CD4-positive, alpha-beta T cell (primary cell): ENCODE measurements around the gene FKBP5. TPM values are rescaled to one million over a fixed set of nuclear protein-coding genes. Genes with fewer than 3 reads are reported as not detected.

ENCODE experiments used
- ATAC-seq: fragments of 200-7000 bp; cut with Tn5 transposase; one replicate; pipeline ENCODE4 v1.10.0; 2022; ENCODE audit warnings: mild to moderate bottlenecking; ENCODE audit not compliant: poor library complexity
- CTCF ChIA-PET: fragments of 350-600 bp; sonication (Branson Sonifier 250); formaldehyde crosslinking; loops from one replicate; lab custom pipeline; 2021; ENCODE audit warnings: antibody characterized with exemption, inconsistent platforms; lab: Charles Lee
- POLR2A ChIA-PET: fragments of 350-600 bp; sonication (Branson Sonifier 250); formaldehyde crosslinking; loops from one replicate; lab custom pipeline; 2021; ENCODE audit warnings: antibody characterized with exemption, inconsistent platforms; lab: Charles Lee
- DNase-seq, 14 experiments: peaks; one replicate each; pipeline ENCODE4 v3.0.0-alpha.2; 2013 to 2020; ENCODE audit warnings: mixed read lengths in 2 of 14
- H3K27ac ChIP-seq, 2 donors: one replicate each; pipeline versions ENCODE4 v1.5.1 to v1.7.0; 2013; ENCODE audit warnings: low read length in 2 of 2, low read depth in 1 of 2, mild to moderate bottlenecking in 1 of 2
- H3K27me3 ChIP-seq, 2 experiments: 1 replicate in 1 of 2; 2 replicates in 1 of 2; pipeline versions ENCODE4 v1.6.1 to v1.7.0; 2013; ENCODE audit warnings: low read length in 2 of 2, control low read depth in 1 of 2, mild to moderate bottlenecking in 1 of 2, moderate library complexity in 1 of 2; ENCODE audit not compliant: insufficient read depth in 2 of 2, control insufficient read depth in 1 of 2
- H3K36me3 ChIP-seq: one replicate; pipeline ENCODE4 v1.6.1; 2013; ENCODE audit warnings: low read length, control low read depth; ENCODE audit not compliant: insufficient read depth
- H3K4me1 ChIP-seq: one replicate; pipeline ENCODE4 v1.6.1; 2013; ENCODE audit warnings: low read length, control low read depth; ENCODE audit not compliant: insufficient read depth
- H3K4me3 ChIP-seq: one replicate; pipeline ENCODE4 v1.5.1; 2013; ENCODE audit warnings: mild to moderate bottlenecking, low read length, moderate library complexity
- H3K9me3 ChIP-seq, 2 experiments: 1 replicate in 1 of 2; 2 replicates in 1 of 2; pipeline versions ENCODE4 v1.6.1 to v1.7.0; 2013; ENCODE audit warnings: low read length in 2 of 2, mild to moderate bottlenecking in 2 of 2, control low read depth in 1 of 2, moderate library complexity in 1 of 2; ENCODE audit not compliant: control insufficient read depth in 1 of 2, insufficient read depth in 1 of 2
- H3K27ac Mint-ChIP-seq: one replicate; pipeline ENCODE4 v1.8.0; 2020; ENCODE audit warnings: mixed read lengths
- H3K27me3 Mint-ChIP-seq: one replicate; pipeline ENCODE4 v1.8.0; 2021; ENCODE audit warnings: mixed read lengths
- H3K36me3 Mint-ChIP-seq: one replicate; pipeline ENCODE4 v1.8.0; 2021; ENCODE audit warnings: low read depth, mixed read lengths
- H3K4me1 Mint-ChIP-seq: one replicate; pipeline ENCODE4 v1.8.0; 2021; ENCODE audit warnings: low read depth, mixed read lengths
- H3K4me3 Mint-ChIP-seq: one replicate; pipeline ENCODE4 v1.8.0; 2020; ENCODE audit warnings: mild to moderate bottlenecking, mixed read lengths
- H3K9me3 Mint-ChIP-seq: one replicate; pipeline ENCODE4 v1.8.0; 2020; ENCODE audit warnings: mixed read lengths
- intact Hi-C, 2 experiments: fragments of 100-400 bp; cut with DNase I in 1 of 2; cut with micrococcal nuclease in 1 of 2; formaldehyde crosslinking; loops; one replicate each; pipeline versions ENCODE4 v1.15.1 to v1.9.0; 2023 to 2025; cut with DNase I, micrococcal nuclease
- total RNA-seq, 174 experiments: library from RNA in 2 of 174; stranded (reverse) in 2 of 174; gene quantifications; one replicate each; pipeline ENCODE4 v1.2.3 and lab custom pipeline; 2021 to 2026
- TF ChIP-seq, protein P1 (sequence below): fragments of 200-600 bp; IDR thresholded peaks from one replicate; pipeline ENCODE4 v1.8.0; 2022; ENCODE audit warnings: antibody characterized with exemption, mild to moderate bottlenecking

The FKBP5 gene
- total RNA-seq, 2 experiments from 2014 or later = 72.6 to 75.9 TPM

DNA sequence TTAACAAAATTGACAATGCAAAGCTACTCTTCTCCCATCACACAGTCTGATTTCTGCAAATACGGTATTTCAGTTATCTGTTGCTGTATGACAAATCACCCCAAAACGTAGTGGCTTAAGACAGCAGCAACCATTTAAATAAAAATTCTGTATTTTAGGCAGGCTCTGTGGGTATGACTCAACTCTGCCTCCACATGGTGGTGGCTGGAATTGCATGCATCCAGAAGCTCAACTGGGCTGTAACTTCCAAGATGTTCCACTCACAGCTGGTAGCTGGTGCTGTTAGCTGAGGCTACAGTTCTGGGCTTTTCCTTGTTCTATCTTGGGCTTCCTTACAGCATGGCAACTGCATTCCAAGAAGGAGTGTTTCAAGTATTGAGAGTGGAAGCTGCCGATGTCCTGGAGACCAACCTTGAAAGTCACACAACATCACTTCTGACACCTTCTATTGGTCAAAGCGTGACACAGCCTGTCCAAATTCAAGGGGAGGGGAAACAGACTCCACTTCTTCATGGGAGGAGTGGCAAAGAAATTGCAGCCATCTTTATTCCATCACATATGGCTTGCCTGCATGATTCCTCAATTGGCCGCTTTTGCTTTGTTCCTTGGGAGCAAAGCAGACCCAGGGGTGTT lies 136.3 kb downstream of the FKBP5 start:
- TF ChIP-seq, protein P1, sequence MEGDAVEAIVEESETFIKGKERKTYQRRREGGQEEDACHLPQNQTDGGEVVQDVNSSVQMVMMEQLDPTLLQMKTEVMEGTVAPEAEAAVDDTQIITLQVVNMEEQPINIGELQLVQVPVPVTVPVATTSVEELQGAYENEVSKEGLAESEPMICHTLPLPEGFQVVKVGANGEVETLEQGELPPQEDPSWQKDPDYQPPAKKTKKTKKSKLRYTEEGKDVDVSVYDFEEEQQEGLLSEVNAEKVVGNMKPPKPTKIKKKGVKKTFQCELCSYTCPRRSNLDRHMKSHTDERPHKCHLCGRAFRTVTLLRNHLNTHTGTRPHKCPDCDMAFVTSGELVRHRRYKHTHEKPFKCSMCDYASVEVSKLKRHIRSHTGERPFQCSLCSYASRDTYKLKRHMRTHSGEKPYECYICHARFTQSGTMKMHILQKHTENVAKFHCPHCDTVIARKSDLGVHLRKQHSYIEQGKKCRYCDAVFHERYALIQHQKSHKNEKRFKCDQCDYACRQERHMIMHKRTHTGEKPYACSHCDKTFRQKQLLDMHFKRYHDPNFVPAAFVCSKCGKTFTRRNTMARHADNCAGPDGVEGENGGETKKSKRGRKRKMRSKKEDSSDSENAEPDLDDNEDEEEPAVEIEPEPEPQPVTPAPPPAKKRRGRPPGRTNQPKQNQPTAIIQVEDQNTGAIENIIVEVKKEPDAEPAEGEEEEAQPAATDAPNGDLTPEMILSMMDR = peak; percentile 97
- peak; percentile 85 for ATAC-seq
- DNase-seq = peak; percentile 45 to 82 (median 58)
- Mint-ChIP-seq H3K27me3 (no peaks in the 10 kb centered on the region), H3K4me3 (no peak overlapping the region), H3K9me3 (peaks cover 5% of the 10 kb centered on the region), H3K4me1 (peaks cover 8% of the 10 kb centered on the region), H3K27ac (no peak overlapping the region), H3K36me3 (no peaks in the 10 kb centered on the region)
- Histone ChIP-seq H3K4me1 (no peaks in the 10 kb centered on the region), H3K4me3 (no peak overlapping the region), H3K9me3 (peaks cover 7 to 13% of the 10 kb centered on the region in 2 experiments), H3K27ac (no peak overlapping the region), H3K27me3 (no peaks in the 10 kb centered on the region), H3K36me3 (no peaks in the 10 kb centered on the region)
- intact Hi-C loops = loop anchor here (1.0 to 10.0 kb wide), 5 partner anchors 29 to 255 kb away; partner anchors contain the start of genes DEF6 (in 2 of the 2), FANCE (in 1 of the 2) and PPARD (in 1 of the 2)
- CTCF ChIA-PET = interaction anchor here (0.6 to 1.6 kb wide), 17 partner anchors 8 to 255 kb away, joined by 3 to 10 read pairs (median 4); partner anchors contain the start of genes ARMC12, DEF6, PPARD and RPL10A
- POLR2A ChIA-PET = interaction anchor here (0.6 to 2.0 kb wide), 9 partner anchors 9 to 293 kb away, joined by 3 to 8 read pairs (median 3); partner anchors contain the start of genes DEF6, RPL10A and ZNF76

DNA sequence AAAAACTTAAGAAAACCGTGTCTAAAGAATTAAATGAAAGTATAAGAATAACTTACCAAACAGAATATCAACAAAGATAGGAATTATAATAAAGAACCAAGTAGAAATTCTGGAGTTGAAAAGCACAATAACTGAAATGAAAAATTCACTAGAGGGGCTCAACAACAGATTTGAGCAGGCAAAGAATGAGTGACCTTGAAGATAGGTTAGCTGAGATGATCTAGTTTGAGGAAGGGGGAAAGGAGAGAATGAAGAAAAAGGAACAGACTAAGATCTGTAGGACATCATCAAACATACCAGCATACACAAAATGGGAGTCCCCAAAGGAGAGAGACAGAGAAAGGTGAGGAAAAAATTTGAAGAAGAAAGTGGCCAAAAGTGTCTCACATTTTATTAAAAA lies 138.3 kb downstream of the FKBP5 start:
- peaks cover 7 to 13% of the 10 kb centered on the region in 2 experiments for H3K9me3 ChIP-seq
- DNase-seq (no peak), ATAC-seq (no peak)
- H3K27me3 Mint-ChIP-seq = no peaks in the 10 kb centered on the region
- H3K4me1 Mint-ChIP-seq = peaks cover 8% of the 10 kb centered on the region
- H3K27ac Mint-ChIP-seq = no peak overlapping the region
- H3K36me3 Mint-ChIP-seq = no peaks in the 10 kb centered on the region
- no peak overlapping the region for H3K4me3 Mint-ChIP-seq
- H3K9me3 Mint-ChIP-seq = peaks cover 5% of the 10 kb centered on the region
- intact Hi-C loops = loop anchor here (5.0 to 10.0 kb wide), 3 partner anchors 98 to 226 kb away; partner anchors contain the start of genes FANCE (in 1 of the 2) and PPARD (in 1 of the 2)
- TF ChIP-seq, protein P1 = no peak
- CTCF ChIA-PET = no interaction called here
- no peaks in the 10 kb centered on the region for H3K4me1 ChIP-seq
- H3K4me3 ChIP-seq = no peak overlapping the region
- POLR2A ChIA-PET = no interaction called here
- H3K36me3 ChIP-seq = no peaks in the 10 kb centered on the region
- H3K27ac ChIP-seq = no peak overlapping the region
- no peaks in the 10 kb centered on the region for H3K27me3 ChIP-seq

DNA sequence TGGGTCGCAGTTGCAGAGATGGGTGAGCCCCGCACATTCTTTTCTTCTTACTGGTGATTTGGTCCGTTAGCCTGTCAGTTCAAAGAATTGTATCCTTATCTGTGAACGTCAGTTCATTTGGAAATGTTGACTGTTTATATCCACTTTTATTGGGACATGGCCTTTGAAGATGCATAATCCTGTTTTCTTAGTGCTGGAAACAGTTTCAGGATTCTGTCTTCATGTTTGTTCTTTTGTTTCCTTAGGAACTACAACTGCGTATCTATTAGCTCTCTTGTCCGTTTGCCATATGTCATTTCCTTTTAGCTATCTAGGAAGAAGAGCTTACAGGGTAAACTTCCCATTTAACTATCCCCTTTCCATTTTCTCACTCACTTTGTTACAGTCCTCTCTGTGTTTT lies 141.0 kb downstream of the FKBP5 start:
- H3K27me3 Mint-ChIP-seq = no peaks in the 10 kb centered on the region
- ChIA-PET CTCF (no interaction called here), POLR2A (interaction anchor here (0.6 to 1.2 kb wide), 2 partner anchors 25 to 738 kb away, joined by 4 read pairs; no protein-coding TSS in a partner anchor)
- Histone ChIP-seq H3K27me3 (no peaks in the 10 kb centered on the region), H3K9me3 (peaks cover 7 to 13% of the 10 kb centered on the region in 2 experiments), H3K36me3 (no peaks in the 10 kb centered on the region), H3K27ac (no peak overlapping the region), H3K4me1 (no peaks in the 10 kb centered on the region), H3K4me3 (no peak overlapping the region)
- intact Hi-C loops = no loop called here
- no peak overlapping the region for H3K4me3 Mint-ChIP-seq
- no peaks in the 10 kb centered on the region for H3K36me3 Mint-ChIP-seq
- ATAC-seq = no peak
- H3K9me3 Mint-ChIP-seq = peaks cover 5% of the 10 kb centered on the region
- peaks cover 13% of the 10 kb centered on the region for H3K4me1 Mint-ChIP-seq
- TF ChIP-seq, protein P1 = no peak
- no peak for DNase-seq
- no peak overlapping the region for H3K27ac Mint-ChIP-seq
